Measurements from ENCODE around the gene MYO5B.

GRCh38 chr18:50027996-50028395 is 167.0 kb downstream of the MYO5B start:
- TF ChIP-seq CTCF (IDR thresholded peaks at IDR 0.05), result no peak
- TF ChIP-seq EZH2 (IDR thresholded peaks at IDR 0.05; ENCODE audit: borderline replicate concordance, insufficient read depth, low read depth, low read length, poor library complexity, severe bottlenecking), result no peak

Measured in B cell (primary cell).